Stomach (tissue), 9 donors: ENCODE measurements around the gene METTL3. TPM values are rescaled to one million over a fixed set of nuclear protein-coding genes. Genes with fewer than 3 reads are reported as not detected.

Source experiments
- DNase-seq, 2 donors: peaks; one replicate each; pipeline versions ENCODE4 v3.0.0 to v3.0.0-alpha.2; 2013 to 2019
- H3K27ac ChIP-seq, 5 donors: fragments of 200-600 bp in 4 of 5; sonication (generic) in 4 of 5; one replicate each; pipeline ENCODE4 v1.5.1; 2013 to 2019; ENCODE audit warnings: mild to moderate bottlenecking in 1 of 5, moderate library complexity in 1 of 5
- H3K27me3 ChIP-seq, 3 donors: fragments of 200-600 bp; sonication (generic); one replicate each; pipeline ENCODE4 v1.5.1; 2017 to 2019; ENCODE audit warnings: mixed run types in 1 of 3
- H3K36me3 ChIP-seq, 4 donors: fragments of 200-600 bp; sonication (generic); 1 replicate in 3 of 4; 2 replicates in 1 of 4; pipeline ENCODE4 v1.5.1; 2016 to 2019
- H3K4me1 ChIP-seq, 4 donors: fragments of 200-600 bp; sonication (generic); one replicate each; pipeline ENCODE4 v1.5.1; 2016 to 2019
- H3K4me3 ChIP-seq, 4 donors: fragments of 200-600 bp; sonication (generic) in 3 of 4; one replicate each; pipeline ENCODE4 v1.5.1; 2016 to 2019; ENCODE audit warnings: mild to moderate bottlenecking in 1 of 4
- H3K9me3 ChIP-seq, 4 donors: fragments of 200-600 bp; sonication (generic); one replicate each; pipeline ENCODE4 v1.5.1; 2016 to 2019
- CTCF ChIP-seq, 7 experiments: fragments of 450-650 bp in 4 of 7; fragments of 200-600 bp in 3 of 7; sonication (generic) in 3 of 7; IDR thresholded peaks; one replicate each; pipeline ENCODE4 v1.5.1; 2016 to 2019; ENCODE audit warnings: antibody characterized with exemption in 7 of 7, control low read depth in 2 of 7, mild to moderate bottlenecking in 1 of 7
- EP300 ChIP-seq: sonication (generic); formaldehyde crosslinking; IDR thresholded peaks from one replicate; pipeline ENCODE4 v1.6.1; 2017; ENCODE audit warnings: antibody characterized with exemption
- POLR2A ChIP-seq, 4 donors: fragments of 450-650 bp; IDR thresholded peaks; one replicate each; pipeline ENCODE4 v1.6.1; 2016; ENCODE audit warnings: antibody characterized with exemption in 4 of 4, control low read depth in 2 of 4, mild to moderate bottlenecking in 1 of 4, moderate library complexity in 1 of 4
- POLR2AphosphoS5 ChIP-seq, 3 donors: sonication (generic); formaldehyde crosslinking; IDR thresholded peaks; one replicate each; pipeline ENCODE4 v1.6.1; 2016; ENCODE audit warnings: antibody characterized with exemption in 3 of 3
- WGBS, 5 donors: extraction: QIAGEN DNeasy Blood & Tissue Kit in 3 of 5; methylation state at CpG; one replicate each; pipeline versions ENCODE4 v1.1.5 to v1.1.7; 2013 to 2018; 5-methylcytosine and 5-hydroxymethylcytosine counted together
- intact Hi-C: fragments of 100-400 bp; cut with DNase I; formaldehyde crosslinking; loops from one replicate; pipeline ENCODE4 v1.15.1; 2023; ENCODE audit warnings: low total_unique reads
- polyA plus RNA-seq, 3 donors: library from polyadenylated mRNA; stranded (reverse); fragments of 200-250 nt; gene quantifications; one replicate each; pipeline ENCODE4 v1.2.3, GENCODE V29; 2013
- total RNA-seq, 5 donors: library from RNA; depleted of rRNA; stranded (reverse); fragments of >200 nt; gene quantifications; one replicate each; pipeline versions ENCODE4 v1.1.0 to v1.2.3, GENCODE V29; 2014 to 2016
- donor health status: healthy with polysubstance abuse.
- donor health status: Bipolar disorder and iron deficiency.
- donor health status: healthy.

METTL3 gene
- total and polyA plus RNA-seq, 8 donors: 8.6 to 84.3 (median 41.2) TPM

- peak within 1 kb of the TSS; percentile 88 to 93 (median 90) for H3K4me3 ChIP-seq
- intact Hi-C loops: no loop called here
- H3K27me3 ChIP-seq: no peaks in the 10 kb centered on the region
- 0 to 1% (median 0%) methylated on average over 47 to 49 of the region's 49 CpGs for WGBS, 5 donors
- H3K9me3 ChIP-seq: no peaks in the 10 kb centered on the region
- TF ChIP-seq CTCF (IDR thresholded peaks at IDR 0.05): peak in 5 of 7 experiments; percentile 92 to 100 (median 96)
- peak in 1 of 4 donors; percentile 27 for TF ChIP-seq POLR2A (IDR thresholded peaks at IDR 0.05)
- no peak for TF ChIP-seq EP300
- TF ChIP-seq POLR2AphosphoS5 (IDR thresholded peaks at IDR 0.05): peak; percentile 90 to 95 (median 93)
- peaks cover 8 to 51% (median 33%) of the 10 kb centered on the region in 4 donors for H3K36me3 ChIP-seq
- DNase-seq: peak; percentile 95 to 99
- H3K27ac ChIP-seq: peak within 1 kb of the TSS; percentile 85 to 95 (median 87)
- peaks cover 13 to 43% (median 33%) of the 10 kb centered on the region in 4 donors for H3K4me1 ChIP-seq
These were observed 34.0 kb downstream of the METTL3 start, which contains the start of the genes RAB2B and TOX4 for GRCh38 chr14:21476925-21477681. RAB2B (minus strand) TSS chr14:21476959; CDS start chr14:21476872, 87 bp downstream. TOX4 (plus strand) TSS chr14:21477195; CDS start chr14:21477279, 84 bp downstream.

GRCh38 chr14:21476523-21476924 lies 34.6 kb downstream of the METTL3 start:
- Histone ChIP-seq H3K36me3 (peaks cover 8 to 54% (median 33%) of the 10 kb centered on the region in 4 donors), H3K9me3 (no peaks in the 10 kb centered on the region), H3K4me1 (peaks cover 13 to 42% (median 33%) of the 10 kb centered on the region in 4 donors), H3K27ac (peak overlapping the region; percentile 85 to 95 (median 87)), H3K27me3 (no peaks in the 10 kb centered on the region), H3K4me3 (peak overlapping the region; percentile 88 to 93 (median 90))
- WGBS, 5 donors: 0 to 2% (median 2%) methylated on average over 10 to 27 of the region's 27 CpGs
- intact Hi-C loops: no loop called here
- TF ChIP-seq POLR2AphosphoS5 (IDR thresholded peaks at IDR 0.05) (peak in 2 of 3 donors; percentile 41 to 54), CTCF (IDR thresholded peaks at IDR 0.05) (no peak)
- DNase-seq: peak; percentile 93 to 95

GRCh38 chr14:21475767-21476522 lies 35.2 kb downstream of the METTL3 start:
- no peak for TF ChIP-seq POLR2AphosphoS5 (IDR thresholded peaks at IDR 0.05)
- no peak for TF ChIP-seq EP300
- TF ChIP-seq CTCF (IDR thresholded peaks at IDR 0.05): no peak
- no peak for TF ChIP-seq POLR2A (IDR thresholded peaks at IDR 0.05)
- intact Hi-C loops: no loop called here
- 15 to 30% (median 19%) methylated on average over 10 of the region's 10 CpGs for WGBS, 5 donors

GRCh38 chr14:21467616-21468015 lies 43.5 kb downstream of the METTL3 start:
- H3K36me3 ChIP-seq: peaks cover 35 to 96% (median 72%) of the 10 kb centered on the region in 4 donors
- TF ChIP-seq POLR2A (IDR thresholded peaks at IDR 0.05): no peak
- no peak for TF ChIP-seq CTCF (IDR thresholded peaks at IDR 0.05)
- TF ChIP-seq EP300: no peak
- TF ChIP-seq POLR2AphosphoS5 (IDR thresholded peaks at IDR 0.05): no peak

More at GRCh38 chr14:21475767-21476522, 35.2 kb downstream of the METTL3 start:
- Histone ChIP-seq H3K4me1 (peaks cover 13 to 36% (median 31%) of the 10 kb centered on the region in 4 donors), H3K27ac (peak overlapping the region; percentile 85 to 95 (median 87)), H3K36me3 (peaks cover 6 to 53% (median 31%) of the 10 kb centered on the region in 4 donors), H3K27me3 (no peaks in the 10 kb centered on the region), H3K9me3 (no peaks in the 10 kb centered on the region), H3K4me3 (peak overlapping the region; percentile 88 to 93 (median 90))
- DNase-seq: no peak

More at GRCh38 chr14:21467616-21468015, 43.5 kb downstream of the METTL3 start:
- peak in 1 of 2 donors; percentile 36 for DNase-seq
- intact Hi-C loops: no loop called here
- H3K27ac ChIP-seq: no peak overlapping the region
- 62 to 90% (median 80%) methylated on average over 1 of the region's 1 CpG for WGBS, 5 donors
- H3K9me3 ChIP-seq: no peaks in the 10 kb centered on the region
- H3K4me1 ChIP-seq: no peaks in the 10 kb centered on the region
- H3K27me3 ChIP-seq: no peaks in the 10 kb centered on the region
- H3K4me3 ChIP-seq: no peak overlapping the region
